Activated CD4-positive, alpha-beta T cell treated with anti-CD3 and anti-CD28 coated beads, Interleukin-2, amount 10 ng/mL, durations not matched to agents 24 days and 14 days (primary cell): ENCODE data around the gene KIF18B. TPM values are rescaled to one million over a fixed set of nuclear protein-coding genes. Genes with fewer than 3 reads are reported as not detected.

Experiments
- DNase-seq: peaks from one replicate; pipeline ENCODE4 v3.0.0; 2022
- H3K27ac Mint-ChIP-seq: one replicate; pipeline ENCODE4 v1.8.0; 2022; ENCODE audit warnings: mild to moderate bottlenecking, mixed read lengths
- H3K27me3 Mint-ChIP-seq: one replicate; pipeline ENCODE4 v1.8.0; 2022; ENCODE audit warnings: mixed read lengths
- H3K36me3 Mint-ChIP-seq: one replicate; pipeline ENCODE4 v1.8.0; 2022; ENCODE audit warnings: low read depth, mild to moderate bottlenecking, mixed read lengths
- H3K4me1 Mint-ChIP-seq: one replicate; pipeline ENCODE4 v1.8.0; 2021; ENCODE audit warnings: mixed read lengths
- H3K4me3 Mint-ChIP-seq: one replicate; pipeline ENCODE4 v1.8.0; 2022; ENCODE audit warnings: mild to moderate bottlenecking, moderate library complexity, mixed read lengths
- H3K9me3 Mint-ChIP-seq: one replicate; pipeline ENCODE4 v1.8.0; 2021; ENCODE audit warnings: mixed read lengths
- intact Hi-C: fragments of 100-400 bp; cut with micrococcal nuclease; formaldehyde crosslinking; loops from one replicate; pipeline ENCODE4 v1.15.1; 2023
- total RNA-seq: library from RNA; stranded (reverse); gene quantifications from 2 replicates; pipeline ENCODE4 v1.2.3, GENCODE V29; 2022

Gene KIF18B
- total RNA-seq, 1 donor from 2014 or later: 42.1 TPM

DNA sequence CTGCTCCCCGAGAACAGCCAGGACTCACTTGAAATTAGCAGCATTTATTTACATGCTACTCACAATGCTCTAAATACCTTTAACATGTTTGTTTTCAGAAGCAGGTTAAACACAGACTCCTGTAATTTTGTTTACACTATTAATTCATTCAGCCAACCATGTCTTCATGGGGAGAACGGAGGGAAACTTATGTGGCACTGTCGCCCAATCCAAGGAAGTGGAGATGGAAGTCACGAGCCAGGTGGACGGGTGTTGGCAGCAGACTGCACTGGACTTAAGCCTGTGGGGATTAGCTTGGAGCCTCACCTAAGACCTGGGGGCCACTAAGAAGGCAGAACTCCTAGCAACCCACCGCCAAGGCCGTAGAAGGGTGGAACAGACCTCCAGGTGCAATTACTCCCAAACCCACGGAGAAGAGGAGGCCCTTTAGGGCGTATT lies 23.4 kb downstream of the KIF18B start:
- H3K9me3 Mint-ChIP-seq: no peaks in the 10 kb centered on the region
- DNase-seq: no peak
- intact Hi-C loops: no loop called here

DNA sequence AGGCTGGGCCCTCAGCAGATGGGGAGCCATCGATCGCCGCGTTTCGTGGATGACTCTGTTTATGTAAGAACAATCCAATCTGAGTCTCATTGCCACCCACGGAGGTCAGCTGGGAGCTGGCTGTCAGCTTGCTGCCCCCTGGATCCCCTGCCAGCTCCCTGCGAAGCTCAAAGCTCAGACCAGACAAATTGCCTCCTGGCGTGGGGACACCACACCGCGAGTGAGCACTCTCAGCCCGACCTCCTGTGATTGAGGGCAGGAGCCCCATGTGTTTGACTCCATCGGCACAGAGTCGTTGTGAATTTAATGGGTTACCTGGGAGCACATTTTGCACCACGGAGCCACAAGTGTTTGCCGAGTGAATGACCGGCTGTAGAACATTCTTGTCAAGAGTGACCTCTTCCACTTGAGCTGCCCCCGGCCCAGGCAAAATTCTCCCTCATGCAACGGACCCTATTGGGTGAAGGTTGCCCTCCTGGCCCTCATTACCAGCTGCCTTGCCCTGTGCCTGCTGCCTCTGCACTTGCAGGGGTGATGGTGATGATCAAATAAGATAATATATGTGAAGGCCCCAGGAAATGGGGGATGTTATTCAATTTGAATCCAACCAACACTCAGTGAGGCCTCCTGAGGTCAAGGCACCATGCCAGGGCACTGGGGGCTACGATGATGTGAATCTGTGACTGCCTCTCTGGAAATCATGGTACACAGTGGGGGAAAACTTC lies 24.7 kb downstream of the KIF18B start:
- Mint-ChIP-seq H3K4me1 (peaks cover 2% of the 10 kb centered on the region), H3K27me3 (peaks cover 29% of the 10 kb centered on the region), H3K4me3 (no peak overlapping the region), H3K9me3 (no peaks in the 10 kb centered on the region), H3K36me3 (peaks cover 18% of the 10 kb centered on the region), H3K27ac (no peak overlapping the region)
- DNase-seq: no peak
- intact Hi-C loops: no loop called here

More for the DNA sequence above, 23.4 kb downstream of the KIF18B start:
- H3K27ac Mint-ChIP-seq: no peak overlapping the region
- peaks cover 24% of the 10 kb centered on the region for H3K36me3 Mint-ChIP-seq
- H3K4me1 Mint-ChIP-seq: peaks cover 2% of the 10 kb centered on the region
- H3K27me3 Mint-ChIP-seq: peaks cover 22% of the 10 kb centered on the region
- H3K4me3 Mint-ChIP-seq: no peak overlapping the region

DNA sequence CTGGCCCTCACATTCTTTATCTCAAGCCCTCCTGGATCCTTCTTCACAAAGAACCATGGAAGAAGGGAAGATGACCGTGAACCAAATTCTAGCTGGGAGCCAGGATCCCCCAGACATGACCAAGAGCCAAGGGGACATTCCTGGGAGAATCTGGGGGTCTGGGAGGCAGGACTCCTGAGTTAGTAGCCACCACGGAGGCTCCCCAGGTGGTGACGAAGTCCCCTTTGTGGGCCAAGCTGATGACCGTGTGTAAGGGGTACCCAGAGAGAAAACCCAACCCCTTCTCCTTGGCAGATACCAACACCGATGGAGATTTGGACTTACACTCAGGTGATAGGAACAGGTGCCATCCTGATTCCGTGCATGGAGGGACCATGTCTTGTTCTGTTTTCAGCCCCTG lies 25.4 kb downstream of the KIF18B start:
- peaks cover 29% of the 10 kb centered on the region for H3K27me3 Mint-ChIP-seq
- H3K4me3 Mint-ChIP-seq: no peak overlapping the region
- no peaks in the 10 kb centered on the region for H3K9me3 Mint-ChIP-seq
- intact Hi-C loops: no loop called here
- H3K36me3 Mint-ChIP-seq: peaks cover 12% of the 10 kb centered on the region
- H3K4me1 Mint-ChIP-seq: peaks cover 2% of the 10 kb centered on the region
- no peak for DNase-seq
- H3K27ac Mint-ChIP-seq: no peak overlapping the region

DNA sequence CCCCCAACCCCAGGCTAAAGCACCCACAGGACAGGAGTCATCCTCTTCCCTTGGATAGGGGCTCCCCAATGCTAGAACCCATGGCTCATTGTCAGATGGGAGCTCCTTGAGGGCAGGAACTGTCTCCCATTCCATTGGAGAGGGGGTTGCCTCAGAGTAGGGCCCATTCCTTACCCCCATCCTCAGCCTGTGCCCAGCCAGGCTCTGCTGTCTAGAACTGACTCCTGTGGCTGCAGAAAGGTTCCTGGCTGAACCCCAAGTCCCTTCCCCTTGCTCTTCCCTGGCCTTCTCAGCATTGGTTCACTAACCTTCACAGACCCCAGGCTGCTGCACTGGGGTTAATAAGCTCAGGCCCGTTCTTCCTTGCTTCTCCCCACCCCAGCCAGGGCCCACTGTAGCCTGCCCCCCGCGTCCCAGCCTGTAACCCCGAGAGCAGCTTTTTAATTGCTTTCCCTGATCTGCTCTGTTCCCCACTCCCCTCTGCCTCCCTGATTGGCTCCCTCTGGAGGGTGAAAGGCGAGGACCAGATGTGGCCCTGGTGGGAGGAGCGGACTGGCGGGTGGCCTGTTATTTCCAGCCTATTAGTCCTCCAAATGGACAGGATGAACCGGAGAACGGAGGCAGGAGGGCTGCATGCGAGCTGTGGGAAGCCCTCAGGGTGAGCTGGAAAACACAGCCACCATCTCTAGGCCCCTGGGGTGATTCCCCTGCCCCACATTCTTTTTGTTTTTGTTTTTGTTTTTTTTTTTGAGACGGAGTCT lies 26.3 kb downstream of the KIF18B start:
- no peaks in the 10 kb centered on the region for H3K9me3 Mint-ChIP-seq
- intact Hi-C loops: loop anchor here (2.0 kb wide), 1 partner anchor 177 kb away; no protein-coding TSS in a partner anchor
- no peak overlapping the region for H3K27ac Mint-ChIP-seq
- H3K27me3 Mint-ChIP-seq: peaks cover 29% of the 10 kb centered on the region
- peaks cover 7% of the 10 kb centered on the region for H3K36me3 Mint-ChIP-seq
- no peak overlapping the region for H3K4me3 Mint-ChIP-seq
- peaks cover 2% of the 10 kb centered on the region for H3K4me1 Mint-ChIP-seq
- no peak for DNase-seq

DNA sequence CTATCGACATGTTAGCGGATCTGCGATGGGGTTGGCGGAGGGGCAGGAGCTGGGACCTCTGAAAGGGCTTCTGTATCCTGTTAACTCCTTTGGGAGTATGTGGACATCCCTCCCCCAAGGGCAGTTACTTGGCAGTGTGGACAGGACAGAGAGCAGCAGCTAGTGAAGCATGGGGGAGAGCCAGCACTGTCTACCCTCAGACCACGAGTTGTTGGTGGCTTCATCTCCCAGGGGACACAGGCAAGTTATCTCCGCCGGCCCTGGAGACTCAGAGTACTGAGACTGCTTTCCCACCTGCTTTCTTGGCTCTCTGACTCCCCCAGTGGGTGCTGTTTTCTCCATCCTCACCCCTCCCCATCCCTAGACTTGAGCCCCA lies 27.0 kb downstream of the KIF18B start:
- peaks cover 29% of the 10 kb centered on the region for H3K27me3 Mint-ChIP-seq

DNA sequence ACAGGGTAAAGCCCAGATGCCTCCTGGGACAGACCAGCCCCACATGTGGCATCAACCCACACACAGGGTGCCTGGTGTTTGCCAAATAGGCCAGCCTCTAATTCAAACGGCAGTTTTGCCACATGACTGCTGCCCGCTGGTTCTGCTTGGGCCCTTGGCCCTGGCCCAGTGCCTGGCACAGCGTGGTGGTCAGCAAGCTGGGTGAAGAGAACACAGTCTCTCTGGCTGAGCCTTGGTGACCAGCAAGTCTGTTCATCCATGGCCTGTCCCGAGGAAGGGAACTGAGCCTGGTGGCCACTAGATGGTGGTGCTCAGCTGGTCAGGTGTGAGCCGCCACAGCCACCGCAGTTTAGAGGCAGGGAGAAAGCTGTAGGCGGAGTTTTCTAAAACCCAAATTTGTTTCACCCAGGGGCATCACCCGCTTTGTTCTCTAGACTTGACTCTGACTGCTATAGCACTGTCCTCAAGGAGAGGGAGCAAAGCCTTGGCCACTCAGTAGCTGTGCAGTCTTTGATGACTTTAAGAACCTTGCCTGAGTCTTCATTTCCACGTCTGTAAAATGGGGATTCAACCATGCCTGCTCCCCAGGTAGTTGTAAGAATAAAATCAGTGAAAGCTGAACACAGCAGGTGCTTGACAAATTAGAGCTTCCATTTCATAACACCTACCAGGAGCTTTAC lies 27.5 kb downstream of the KIF18B start:
- Mint-ChIP-seq H3K27me3 (peaks cover 29% of the 10 kb centered on the region), H3K9me3 (no peaks in the 10 kb centered on the region), H3K4me3 (no peak overlapping the region), H3K4me1 (peaks cover 2% of the 10 kb centered on the region), H3K27ac (no peak overlapping the region), H3K36me3 (no peaks in the 10 kb centered on the region)
- intact Hi-C loops: loop anchor here (1.0 to 2.0 kb wide), 2 partner anchors 102 to 179 kb away; no protein-coding TSS in a partner anchor
- peak; percentile 88 for DNase-seq

More for the DNA sequence above, 27.0 kb downstream of the KIF18B start:
- Mint-ChIP-seq H3K27ac (no peak overlapping the region), H3K9me3 (no peaks in the 10 kb centered on the region), H3K36me3 (peaks cover under 1% of the 10 kb centered on the region), H3K4me3 (no peak overlapping the region), H3K4me1 (peaks cover 2% of the 10 kb centered on the region)
- no peak for DNase-seq
- intact Hi-C loops: loop anchor here (1.0 to 2.0 kb wide), 2 partner anchors 102 to 178 kb away; no protein-coding TSS in a partner anchor

DNA sequence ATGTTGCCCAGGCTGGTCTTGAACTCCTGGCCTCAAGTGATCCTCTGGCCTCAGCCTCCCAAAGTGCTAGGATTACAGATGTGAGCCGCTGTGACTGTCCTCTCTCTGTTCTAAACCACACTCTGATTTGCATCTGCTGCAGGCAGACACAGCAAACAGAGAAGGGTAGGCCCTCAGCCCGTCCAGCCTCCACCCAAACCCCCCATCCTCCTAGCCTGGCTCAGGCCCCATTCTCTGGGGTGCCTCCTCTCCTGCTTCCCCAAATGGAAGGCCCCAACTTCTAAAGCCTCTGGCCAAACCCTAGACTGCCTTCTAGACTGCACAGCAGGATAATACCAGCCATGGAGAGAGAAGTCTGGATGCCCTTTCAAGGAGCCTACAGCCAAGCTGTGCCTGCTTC lies 28.2 kb downstream of the KIF18B start:
- no peak for DNase-seq
- no peak overlapping the region for H3K4me3 Mint-ChIP-seq
- intact Hi-C loops: no loop called here
- peaks cover 32% of the 10 kb centered on the region for H3K27me3 Mint-ChIP-seq
- H3K27ac Mint-ChIP-seq: no peak overlapping the region
- H3K9me3 Mint-ChIP-seq: no peaks in the 10 kb centered on the region
- H3K36me3 Mint-ChIP-seq: no peaks in the 10 kb centered on the region
- peaks cover 2% of the 10 kb centered on the region for H3K4me1 Mint-ChIP-seq

DNA sequence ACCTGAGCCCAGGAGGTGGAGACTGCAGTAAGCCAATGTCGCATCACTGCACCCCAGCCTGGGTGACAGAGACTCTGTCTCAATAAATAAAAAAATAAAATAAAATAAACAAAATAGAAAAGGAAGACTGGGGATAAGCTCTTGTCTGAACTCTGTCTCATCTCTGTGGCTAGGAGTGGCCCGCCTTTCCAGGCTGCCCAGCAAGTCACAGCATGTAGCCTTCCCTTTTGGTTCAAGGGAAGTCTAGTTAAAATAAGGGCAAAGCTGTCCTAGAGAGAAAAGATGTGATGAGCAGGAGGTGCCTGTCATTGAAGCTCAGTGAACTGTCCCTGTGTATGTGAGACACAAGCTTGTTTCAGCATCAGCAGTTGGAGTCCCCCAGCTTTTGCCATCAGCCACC lies 29.6 kb downstream of the KIF18B start:
- Mint-ChIP-seq H3K4me3 (no peak overlapping the region), H3K27ac (no peak overlapping the region), H3K4me1 (peaks cover 6% of the 10 kb centered on the region), H3K36me3 (no peaks in the 10 kb centered on the region), H3K9me3 (no peaks in the 10 kb centered on the region), H3K27me3 (peaks cover 38% of the 10 kb centered on the region)
- intact Hi-C loops: no loop called here
- DNase-seq: no peak

DNA sequence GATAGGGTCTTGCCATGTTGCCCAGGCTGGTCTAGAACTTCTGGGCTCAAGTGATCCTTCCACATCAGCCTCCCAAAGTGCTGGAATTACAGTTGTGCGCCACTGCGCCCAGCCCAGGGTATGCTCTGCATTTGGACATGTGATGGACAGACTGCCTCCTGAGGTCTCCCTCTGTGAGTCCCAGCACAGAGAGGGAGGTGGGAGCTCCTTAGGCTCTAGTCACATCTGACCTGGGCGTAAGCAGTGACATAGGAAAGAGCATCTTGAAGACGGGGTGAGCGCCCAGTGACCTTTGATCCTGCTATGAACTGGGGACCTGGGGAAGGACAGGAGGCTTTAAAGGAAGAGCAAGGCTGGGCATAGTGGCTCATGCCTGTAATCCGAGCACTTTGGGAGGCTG lies 30.1 kb downstream of the KIF18B start:
- intact Hi-C loops: no loop called here
- Mint-ChIP-seq H3K4me3 (no peak overlapping the region), H3K9me3 (no peaks in the 10 kb centered on the region), H3K4me1 (peaks cover 6% of the 10 kb centered on the region), H3K36me3 (no peaks in the 10 kb centered on the region), H3K27me3 (peaks cover 42% of the 10 kb centered on the region), H3K27ac (no peak overlapping the region)
- no peak for DNase-seq

DNA sequence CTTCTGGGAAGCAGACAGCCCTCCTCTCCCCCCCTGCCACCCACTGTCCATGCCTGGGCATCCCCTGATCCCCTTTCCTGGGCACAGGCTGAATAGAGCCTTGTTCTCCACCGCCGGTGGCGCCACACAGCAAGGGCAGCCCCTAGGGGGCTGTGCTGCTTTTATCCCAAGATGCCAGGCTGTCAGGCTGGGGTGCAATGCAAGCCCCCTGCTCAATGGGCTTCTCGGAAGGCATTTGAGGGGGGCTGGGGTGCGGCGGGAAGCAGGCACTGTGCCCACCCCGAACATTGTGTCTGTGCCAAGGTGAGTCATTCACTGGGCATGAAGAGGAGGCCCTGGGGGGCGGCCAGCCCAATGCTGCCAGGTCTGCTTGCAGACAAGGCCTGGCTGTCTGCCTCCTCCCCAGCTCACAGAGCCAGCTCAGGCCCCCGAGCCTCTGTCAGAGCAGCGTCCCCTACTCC lies 30.8 kb downstream of the KIF18B start:
- DNase-seq: no peak
- Mint-ChIP-seq H3K4me1 (peaks cover 6% of the 10 kb centered on the region), H3K27ac (no peak overlapping the region), H3K9me3 (no peaks in the 10 kb centered on the region), H3K36me3 (no peaks in the 10 kb centered on the region), H3K4me3 (no peak overlapping the region), H3K27me3 (peaks cover 43% of the 10 kb centered on the region)
- intact Hi-C loops: no loop called here

DNA sequence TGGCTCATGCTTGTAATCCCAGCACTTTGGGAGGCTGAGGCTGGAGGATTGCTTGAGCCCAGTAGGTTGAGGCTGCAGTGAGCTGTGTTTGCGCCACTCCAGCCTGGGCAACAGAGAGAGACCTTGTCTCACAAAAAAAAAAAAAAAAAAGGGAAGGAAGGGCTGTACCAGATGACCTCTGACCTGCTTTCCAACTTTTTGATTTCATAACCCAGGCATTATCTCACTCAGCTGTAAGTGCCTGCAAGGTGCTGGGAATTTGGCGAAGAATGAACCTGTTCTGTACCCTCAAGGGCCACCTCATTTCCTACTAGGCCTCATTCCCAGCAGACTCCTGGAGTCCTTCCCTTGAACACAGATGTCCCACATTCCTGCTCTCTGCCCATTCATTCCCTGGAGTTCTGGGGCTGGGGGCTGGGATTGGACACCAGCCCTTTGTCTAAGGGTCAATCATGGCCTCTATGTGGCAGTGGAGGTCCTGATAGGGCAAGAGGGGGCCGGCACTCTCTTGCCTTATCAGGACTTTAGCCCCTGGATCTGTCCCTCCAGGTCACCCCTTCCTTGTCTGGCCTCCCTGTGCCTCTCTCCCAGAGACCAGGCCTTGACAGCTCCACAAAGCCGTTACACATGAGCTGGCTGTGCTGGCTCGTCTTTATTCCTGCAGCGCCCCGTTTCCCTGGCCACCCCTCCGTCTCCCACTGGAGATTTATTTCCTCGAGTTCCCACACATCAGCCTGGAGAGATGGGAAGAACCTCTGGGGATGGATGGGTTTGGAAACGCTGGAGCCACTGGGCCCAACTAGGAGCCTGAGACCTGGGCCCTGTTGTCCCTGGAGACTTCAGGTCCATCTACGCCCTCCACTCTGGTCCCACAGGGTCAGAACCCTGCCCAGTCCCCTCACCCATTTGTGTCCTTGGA lies 31.5 kb downstream of the KIF18B start:
- H3K27ac Mint-ChIP-seq: no peak overlapping the region
- H3K4me1 Mint-ChIP-seq: peaks cover 8% of the 10 kb centered on the region
- H3K9me3 Mint-ChIP-seq: no peaks in the 10 kb centered on the region
- H3K4me3 Mint-ChIP-seq: no peak overlapping the region
- H3K27me3 Mint-ChIP-seq: peaks cover 43% of the 10 kb centered on the region
- H3K36me3 Mint-ChIP-seq: no peaks in the 10 kb centered on the region
- intact Hi-C loops: no loop called here
- no peak for DNase-seq

DNA sequence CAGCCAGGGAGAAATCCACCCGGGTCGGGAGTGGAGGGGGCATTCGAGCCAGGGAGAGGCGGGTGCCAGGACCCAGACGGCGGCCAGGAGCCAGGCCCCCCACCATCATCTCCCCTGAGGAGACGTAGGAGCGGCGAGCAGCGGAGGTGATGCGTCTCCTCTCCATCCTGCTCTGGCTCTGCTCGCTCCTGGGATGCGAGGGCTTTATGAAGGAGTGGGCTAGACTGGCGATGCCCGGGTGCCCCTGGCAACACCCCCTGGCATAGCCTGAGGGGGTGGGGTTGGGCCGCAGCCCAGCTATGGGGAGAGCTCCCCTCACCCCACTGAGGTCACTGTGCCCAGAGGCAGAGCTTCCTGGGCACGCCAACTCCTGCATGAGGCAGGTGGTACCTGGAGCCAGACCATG lies 32.2 kb downstream of the KIF18B start, which contains the start of gene GFAP:
Gene GFAP, minus strand, starts transcription at position 180 of the 406 bp plus-strand sequence. Its CDS starts 14 bp downstream, at position 166.
- Mint-ChIP-seq H3K27me3 (peaks cover 41% of the 10 kb centered on the region), H3K9me3 (no peaks in the 10 kb centered on the region), H3K4me3 (no peak within 1 kb of the TSS), H3K27ac (no peak within 1 kb of the TSS), H3K36me3 (no peaks in the 10 kb centered on the region), H3K4me1 (peaks cover 9% of the 10 kb centered on the region)
- intact Hi-C loops: no loop called here
- no peak for DNase-seq

DNA sequence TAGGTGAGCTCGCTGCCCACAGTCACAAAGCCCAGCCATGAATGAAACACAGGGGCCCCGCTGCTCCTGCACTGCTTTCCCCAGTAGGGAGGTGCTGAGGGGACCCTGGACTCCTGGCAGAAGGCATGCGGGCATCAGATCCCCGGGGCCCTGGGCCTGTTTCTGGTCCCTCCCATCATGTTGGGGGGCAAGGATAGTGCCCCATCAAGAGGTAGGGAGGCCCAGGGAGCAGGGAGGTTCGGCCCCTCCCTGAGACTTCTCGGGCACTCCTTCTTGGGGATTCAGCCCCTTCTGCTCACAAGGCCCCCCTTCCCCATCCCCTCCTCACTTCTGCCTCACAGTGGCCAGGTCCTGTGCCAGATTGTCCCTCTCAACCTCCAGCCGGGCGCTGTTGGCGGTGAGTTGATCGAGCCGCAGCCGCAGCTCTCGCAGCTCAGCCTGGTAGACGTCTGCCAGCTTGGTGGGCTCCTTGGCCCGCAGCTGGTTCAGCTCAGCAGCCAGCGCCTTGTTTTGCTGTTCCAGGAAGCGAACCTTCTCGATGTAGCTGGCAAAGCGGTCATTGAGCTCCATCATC lies 32.8 kb downstream of the KIF18B start:
- Mint-ChIP-seq H3K4me1 (peaks cover 9% of the 10 kb centered on the region), H3K27me3 (peaks cover 36% of the 10 kb centered on the region), H3K36me3 (no peaks in the 10 kb centered on the region), H3K27ac (no peak overlapping the region), H3K4me3 (no peak overlapping the region), H3K9me3 (no peaks in the 10 kb centered on the region)
- DNase-seq: no peak
- intact Hi-C loops: no loop called here
